Stimulated activated CD4-positive, alpha-beta T cell treated with anti-CD3 and anti-CD28 coated beads, Interleukin-1b, Interleukin-23, amount 100 ng/mL, for 48 hours (primary cell): ENCODE results near the gene TSPAN10.
"Not testable (repeated sequence)": the region's sequence is repeated elsewhere in the genome, so short reads cannot be mapped to it uniquely, and the experiment has no call there.

ENCODE experiments used
- DNase-seq: peaks from one replicate; pipeline ENCODE4 v3.0.0-alpha.2; 2020

Gene TSPAN10

GRCh38 chr17:81636505-81637288 lies at the start of gene TSPAN10, which contains the start of gene NPLOC4:
Gene TSPAN10, plus strand, starts transcription at chr17:81637196. Its CDS starts 5,217 bp downstream, at chr17:81642413.
Gene NPLOC4, minus strand, starts transcription at chr17:81637112. Its CDS starts 182 bp downstream, at chr17:81636930.
- DNase-seq, result peak; percentile 88

- no peak for DNase-seq
Measured at GRCh38 chr17:81589612-81590011, 47.4 kb upstream of the TSPAN10 start.

GRCh38 chr17:81590121-81590520 lies 46.9 kb upstream of the TSPAN10 start:
- no peak for DNase-seq

- no peak for DNase-seq
Measured at GRCh38 chr17:81591971-81592370, 45.0 kb upstream of the TSPAN10 start.

DNA sequence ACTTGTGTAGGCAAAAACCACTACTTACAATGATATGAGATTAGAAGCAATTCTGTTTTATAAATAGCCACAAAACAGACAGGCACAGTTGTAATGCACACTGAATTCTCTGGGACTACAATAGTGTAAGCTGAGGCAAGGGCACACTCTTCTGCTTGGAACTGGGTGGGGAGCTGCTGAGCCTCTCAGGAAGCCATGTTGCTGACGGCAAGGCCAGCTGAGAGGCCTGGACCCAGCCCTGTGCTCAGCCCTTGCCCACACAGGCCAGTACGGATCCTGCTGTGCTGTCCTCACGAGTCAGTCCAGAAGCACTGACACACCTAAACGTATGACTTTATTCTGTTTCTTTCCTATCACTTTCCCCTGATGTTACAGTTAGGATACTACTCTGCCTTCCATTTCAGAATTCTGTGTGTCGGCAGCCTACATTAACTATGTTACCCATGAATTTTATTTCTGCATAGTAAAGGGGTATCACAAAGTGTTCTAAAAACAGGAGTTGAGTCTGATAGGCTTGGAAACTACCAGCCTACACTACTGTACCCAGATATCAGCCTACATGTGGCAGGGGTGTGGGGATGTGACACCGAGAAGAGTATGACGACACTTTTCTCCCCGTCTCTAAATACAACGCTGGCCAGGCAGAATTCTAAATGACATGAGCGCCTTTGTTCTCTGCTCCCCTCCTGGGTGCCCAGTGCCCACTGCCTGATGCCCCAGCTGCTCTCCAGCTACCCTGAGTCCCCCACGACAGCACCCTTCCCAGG lies 43.7 kb upstream of the TSPAN10 start:
- no peak for DNase-seq

DNA sequence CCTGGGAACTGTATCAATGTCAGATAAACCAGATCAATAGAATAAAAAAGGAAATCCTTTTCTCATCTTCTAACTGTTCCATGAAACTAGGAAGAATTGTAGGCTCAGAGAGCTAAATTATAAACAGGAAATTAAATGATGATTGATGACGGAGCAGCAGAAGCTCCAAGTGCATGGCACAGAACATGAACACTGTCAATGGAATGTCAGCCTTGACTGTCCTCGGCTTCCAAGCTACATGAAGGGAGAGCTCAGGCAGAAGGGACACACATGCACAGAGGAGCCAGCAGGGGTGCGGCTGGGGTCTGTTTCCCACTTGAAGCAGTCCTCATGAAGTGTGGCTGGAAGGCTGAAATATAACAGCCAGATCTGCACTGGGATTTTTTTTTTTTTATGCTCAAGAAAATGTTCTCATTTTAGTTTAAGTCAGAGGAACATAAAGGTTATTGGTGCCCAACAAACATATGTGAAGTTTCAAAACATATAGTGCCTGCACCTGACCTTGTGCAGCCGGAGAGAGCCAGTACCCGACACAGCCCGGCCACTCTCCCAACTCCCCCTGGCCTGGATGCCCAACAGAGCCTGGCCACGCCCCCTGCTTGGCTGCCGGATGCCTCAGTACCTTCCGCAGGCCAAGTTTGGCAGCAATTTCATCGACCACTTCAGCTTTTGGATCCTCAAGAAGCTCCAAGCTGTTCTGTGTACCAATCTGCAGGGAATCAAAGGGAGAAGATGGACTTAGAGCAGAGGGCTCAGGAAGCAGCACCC lies 37.1 kb upstream of the TSPAN10 start:
- DNase-seq, result no peak

- DNase-seq, result peak; percentile 20
Measured at GRCh38 chr17:81601525-81602120, 35.4 kb upstream of the TSPAN10 start.

DNA sequence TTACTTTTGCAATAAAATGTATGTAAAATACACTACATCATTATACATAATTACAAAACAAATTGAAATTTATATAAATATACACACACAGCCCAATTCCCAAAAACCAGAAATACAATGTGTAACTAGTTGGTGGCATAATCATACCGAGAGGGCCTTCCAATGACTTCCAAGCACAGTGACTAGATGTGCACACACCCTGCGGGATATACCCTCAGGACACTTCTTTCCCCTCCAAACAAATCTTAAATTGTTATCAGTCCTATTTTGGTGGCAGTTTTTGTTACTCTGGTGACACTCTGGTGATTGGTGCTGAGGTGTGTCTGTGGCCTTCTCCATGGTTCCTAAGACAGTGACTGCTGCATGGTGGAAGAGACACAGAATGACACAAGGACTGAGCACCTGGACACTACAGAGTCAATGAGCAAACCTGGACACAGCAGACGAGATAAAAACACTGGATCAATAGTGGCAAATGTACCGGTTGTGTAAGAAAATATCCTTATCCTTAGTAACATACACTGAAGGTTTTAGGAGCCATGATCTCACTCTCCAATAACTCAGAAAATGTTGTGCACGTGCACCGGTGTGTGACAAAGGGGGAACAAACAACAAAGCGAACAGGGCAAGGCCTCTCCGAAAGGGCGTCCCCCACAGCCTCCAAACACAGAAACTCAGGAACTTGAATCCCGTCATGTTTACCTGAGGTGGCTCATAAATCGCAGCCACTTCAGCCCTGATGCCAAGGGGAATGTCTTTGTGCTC lies 33.0 kb upstream of the TSPAN10 start:
- DNase-seq, result no peak

DNA sequence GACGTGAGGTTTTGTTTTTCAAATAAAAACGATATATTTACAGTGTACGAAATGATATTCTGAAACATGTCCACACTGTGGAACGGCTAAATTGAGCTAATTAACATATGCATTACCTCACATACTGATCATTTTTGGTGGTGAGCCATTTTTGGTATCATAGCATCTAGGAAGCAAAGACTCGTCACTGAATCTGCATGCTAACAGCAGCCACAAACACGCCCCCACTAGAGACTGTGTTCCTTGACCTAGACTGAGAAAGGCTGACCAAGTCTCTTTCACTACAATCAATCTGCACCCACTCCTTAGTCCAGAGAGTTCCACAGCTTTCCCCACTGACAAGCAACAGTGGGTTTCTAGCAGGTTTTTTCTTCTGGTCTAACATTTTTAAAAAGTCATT lies 29.6 kb upstream of the TSPAN10 start:
- DNase-seq, result no peak

GRCh38 chr17:81608082-81608481 lies 28.9 kb upstream of the TSPAN10 start:
- DNase-seq, result peak; percentile 4

GRCh38 chr17:81608605-81609004 lies 28.4 kb upstream of the TSPAN10 start:
- DNase-seq, result no peak

DNA sequence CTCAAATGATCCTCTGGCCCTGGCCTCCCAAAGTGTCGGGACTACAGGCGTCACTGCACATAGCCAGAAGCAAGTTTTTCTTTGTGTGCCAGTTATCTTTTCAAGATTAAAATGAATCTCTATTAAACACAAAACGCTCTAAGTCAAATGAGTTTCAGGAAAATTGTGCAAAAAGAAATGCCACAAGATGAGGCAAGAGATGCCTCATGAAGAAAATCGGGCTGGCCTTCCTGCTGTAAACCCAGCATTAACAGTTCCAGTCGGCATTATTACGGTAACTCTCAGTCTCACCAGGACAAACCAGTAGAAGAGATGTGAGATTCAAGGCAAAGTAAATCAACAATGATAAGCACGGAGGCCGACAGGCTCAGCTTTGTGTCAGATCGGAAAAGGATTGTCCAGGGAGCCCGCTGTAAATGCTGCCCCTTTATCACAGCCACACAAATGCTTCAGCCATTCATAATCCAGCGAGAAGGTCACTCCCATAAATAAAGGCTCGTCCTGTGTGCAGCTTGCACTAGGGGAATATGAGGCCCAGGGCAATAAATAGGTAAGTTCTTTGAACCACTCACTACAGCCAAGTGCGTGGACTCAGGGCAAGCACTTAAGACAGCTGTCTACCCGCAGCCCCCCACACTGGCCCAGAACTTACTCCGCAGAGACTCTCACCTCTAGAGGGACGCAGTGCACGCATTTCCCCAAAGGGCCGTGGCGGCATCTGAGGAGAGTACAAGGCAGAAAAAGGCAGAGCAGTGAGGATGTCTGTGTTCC lies 27.3 kb upstream of the TSPAN10 start:
- no peak for DNase-seq

DNA sequence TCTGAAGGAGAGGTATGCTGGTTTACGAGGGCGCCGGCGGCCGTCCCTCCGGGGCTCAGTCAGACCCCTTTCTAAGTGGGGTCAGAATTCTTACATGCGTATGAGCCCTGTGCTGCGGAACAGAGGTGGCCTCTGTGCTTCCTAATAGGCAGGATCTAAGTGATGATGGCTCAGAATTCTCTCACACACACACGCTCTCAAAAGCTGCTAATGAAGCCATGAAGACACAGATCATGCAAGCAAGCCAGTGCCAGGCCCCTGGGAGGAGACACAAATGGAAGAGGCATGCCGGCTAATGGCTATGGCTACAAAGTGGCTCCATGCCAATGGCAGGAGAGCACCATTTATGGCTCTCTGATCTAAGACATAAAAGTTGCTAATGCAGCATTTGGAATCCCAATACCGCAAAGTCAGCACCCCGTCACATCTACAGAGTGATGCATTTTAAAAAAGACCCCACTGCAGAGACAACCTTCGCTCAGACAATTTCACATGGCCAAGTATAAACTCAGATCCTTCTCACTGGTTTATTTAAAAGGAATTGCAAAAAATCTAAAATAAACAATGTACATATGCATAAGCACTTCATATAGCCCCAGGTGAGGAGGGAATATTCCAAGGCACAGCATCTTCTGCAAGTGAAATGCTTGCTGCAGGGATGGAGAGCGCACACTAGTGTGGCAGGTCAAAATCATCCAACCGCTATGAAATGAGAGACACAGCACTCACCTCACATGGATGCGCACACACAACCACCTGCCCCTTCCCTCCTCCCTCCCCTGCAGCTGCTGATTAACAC lies 24.6 kb upstream of the TSPAN10 start:
- DNase-seq, result no peak

GRCh38 chr17:81615401-81615930 lies 21.5 kb upstream of the TSPAN10 start:
- no peak for DNase-seq

DNA sequence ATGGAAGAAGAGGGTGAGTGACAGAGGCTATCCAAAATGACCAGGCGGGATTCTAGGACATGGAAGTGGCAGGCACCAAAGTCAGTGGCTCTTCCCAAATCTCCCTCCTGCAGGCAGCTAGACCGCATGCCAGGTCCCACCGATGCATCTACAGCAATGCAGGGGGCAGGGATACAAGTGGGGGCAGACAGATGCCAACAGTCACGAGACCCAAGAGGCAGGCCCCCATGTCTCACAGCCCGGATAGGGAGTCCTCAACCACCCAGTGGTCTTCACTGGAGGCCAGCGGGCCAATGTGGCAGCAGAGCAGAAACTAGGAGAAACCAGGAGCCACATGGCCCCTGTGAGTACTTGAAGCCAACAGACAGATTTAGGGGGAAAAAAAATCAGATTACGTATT lies 20.1 kb upstream of the TSPAN10 start:
- no peak for DNase-seq

DNA sequence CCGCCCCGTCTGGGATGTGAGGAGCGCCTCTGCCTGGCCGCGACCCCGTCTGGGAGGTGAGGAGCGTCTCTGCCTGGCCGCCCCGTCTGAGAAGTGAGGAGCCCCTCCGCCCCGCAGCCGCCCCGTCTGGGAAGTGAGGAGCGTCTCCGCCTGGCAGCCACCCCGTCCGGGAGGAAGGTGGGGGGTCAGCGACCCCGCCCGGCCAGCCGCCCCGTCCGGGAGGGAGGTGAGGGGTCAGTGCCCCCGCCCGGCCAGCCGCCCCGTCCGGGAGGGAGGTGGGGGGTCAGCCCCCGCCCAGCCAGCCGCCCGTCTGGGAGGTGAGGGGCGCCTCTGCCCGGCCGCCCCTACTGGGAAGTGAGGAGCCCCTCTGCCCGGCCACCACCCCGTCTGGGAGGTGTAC lies 18.7 kb upstream of the TSPAN10 start:
- not testable (repeated sequence) for DNase-seq

- DNase-seq, result no peak
Measured at GRCh38 chr17:81621494-81622130, 15.4 kb upstream of the TSPAN10 start.

DNA sequence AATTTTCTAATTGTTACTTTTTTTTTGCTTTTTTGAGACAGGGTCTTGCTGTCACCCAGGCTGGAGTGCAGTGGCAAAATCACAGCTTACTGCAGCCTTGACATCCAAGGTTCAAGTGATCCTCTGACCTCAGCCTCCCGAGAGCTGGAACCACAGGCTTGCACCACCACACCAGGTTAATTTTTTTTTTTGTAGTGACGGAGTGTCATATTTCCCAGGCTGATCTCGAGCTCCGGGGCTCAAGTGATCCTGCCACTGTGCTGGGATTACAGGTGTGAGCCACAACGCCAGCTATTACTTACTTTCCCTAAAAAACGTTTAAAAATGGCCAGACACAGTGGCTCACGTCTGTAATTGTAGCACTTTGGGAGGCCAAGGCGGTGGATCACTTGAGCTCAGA lies 6.7 kb upstream of the TSPAN10 start:
- no peak for DNase-seq

DNA sequence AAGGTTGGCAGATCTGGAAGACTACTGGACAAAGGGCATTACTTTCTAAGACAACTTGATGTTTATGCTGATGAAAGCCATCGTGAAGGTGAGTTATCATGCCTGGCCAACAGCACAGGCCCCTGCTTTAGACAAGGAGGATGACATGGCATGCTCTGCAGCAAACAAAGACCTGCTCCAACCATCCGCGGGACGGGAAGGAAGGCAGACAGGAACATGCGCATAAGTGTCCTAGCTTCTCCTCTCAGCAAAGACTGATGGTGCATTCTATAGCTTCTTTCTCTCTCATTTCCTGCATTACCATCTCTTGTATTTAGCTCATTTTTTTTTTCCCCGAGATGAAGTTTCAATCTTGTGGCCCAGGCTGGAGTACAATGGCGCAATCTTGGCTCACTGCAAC lies 5.5 kb upstream of the TSPAN10 start:
- no peak for DNase-seq

- DNase-seq, result no peak
Measured at GRCh38 chr17:81635431-81635830, 1.6 kb upstream of the TSPAN10 start.
